Forelimb muscle (tissue), 1 donor: ENCODE results near the gene MYO1F. TPM values are rescaled to one million over a fixed set of nuclear protein-coding genes. Genes with fewer than 3 reads are reported as not detected.
"Not testable (repeated sequence)": the region's sequence is repeated elsewhere in the genome, so short reads cannot be mapped to it uniquely, and the experiment has no call there.

ENCODE experiments used
- DNase-seq: peaks from one replicate; pipeline ENCODE4 v3.0.0-alpha.2; 2013; ENCODE audit warnings: low read depth
- polyA plus RNA-seq: library from polyadenylated mRNA; unstranded; fragments of 120-200 nt; gene quantifications from one replicate; pipeline ENCODE4 v1.2.1, GENCODE V29; 2013; ENCODE audit not compliant: insufficient read length

MYO1F gene
- polyA plus RNA-seq, 1 donor: 6.7 TPM

GRCh38 chr19:8517551-8518442 is 59.4 kb downstream of the MYO1F start:
- DNase-seq: no peak

- DNase-seq: no peak
Measured at GRCh38 chr19:8515317-8515716, 61.9 kb downstream of the MYO1F start.

- DNase-seq: not testable (repeated sequence)
Measured at GRCh38 chr19:8514505-8515009, 62.7 kb downstream of the MYO1F start.

- DNase-seq: peak; percentile 75
Measured at GRCh38 chr19:8513687-8514504, 63.3 kb downstream of the MYO1F start, which contains the start of gene ZNF414. TSS of gene ZNF414 (minus strand) at chr19:8514167. CDS start at chr19:8514046, 121 bp downstream.

- DNase-seq: no peak
Measured at GRCh38 chr19:8513036-8513686, 64.1 kb downstream of the MYO1F start.

GRCh38 chr19:8512115-8512967 is 64.9 kb downstream of the MYO1F start:
- DNase-seq: no peak

- DNase-seq: no peak
Measured at GRCh38 chr19:8511573-8512101, 65.6 kb downstream of the MYO1F start.

GRCh38 chr19:8510589-8511115 is 66.6 kb downstream of the MYO1F start:
- DNase-seq: no peak

GRCh38 chr19:8506402-8506957 is 70.8 kb downstream of the MYO1F start:
- no peak for DNase-seq

GRCh38 chr19:8505680-8506401 is 71.4 kb downstream of the MYO1F start:
- DNase-seq: no peak

GRCh38 chr19:8504919-8505318 is 72.3 kb downstream of the MYO1F start:
- DNase-seq: no peak

GRCh38 chr19:8504171-8504570 is 73.1 kb downstream of the MYO1F start:
- no peak for DNase-seq

GRCh38 chr19:8503510-8503909 is 73.7 kb downstream of the MYO1F start:
- DNase-seq: no peak

- no peak for DNase-seq
Measured at GRCh38 chr19:8501981-8502380, 75.3 kb downstream of the MYO1F start.

GRCh38 chr19:8501516-8501915 is 75.7 kb downstream of the MYO1F start:
- DNase-seq: no peak

GRCh38 chr19:8500158-8500557 is 77.1 kb downstream of the MYO1F start:
- DNase-seq: no peak

- no peak for DNase-seq
Measured at GRCh38 chr19:8499048-8499833, 78.0 kb downstream of the MYO1F start.

- DNase-seq: no peak
Measured at GRCh38 chr19:8498295-8498694, 78.9 kb downstream of the MYO1F start.

GRCh38 chr19:8494158-8494557 is 83.1 kb downstream of the MYO1F start:
- no peak for DNase-seq
